VCaP (cell line): ENCODE data around the gene CCDC191.

Source experiments
- H3K27ac ChIP-seq: fragments of 450-650 bp; 2 replicates; pipeline ENCODE4 v1.5.1; 2017
- CTCF ChIP-seq: fragments of 450-650 bp; conservative IDR thresholded peaks from 2 replicates; pipeline ENCODE4 v1.5.1; 2017; ENCODE audit warnings: mild to moderate bottlenecking, moderate library complexity

The CCDC191 gene

GRCh38 chr3:114033721-114034120, 22.6 kb downstream of the CCDC191 start:
- H3K27ac ChIP-seq: no peak overlapping the region
- no peak for TF ChIP-seq CTCF

GRCh38 chr3:114026331-114026730, 30.0 kb downstream of the CCDC191 start:
- H3K27ac ChIP-seq: no peak overlapping the region
- no peak for TF ChIP-seq CTCF

- TF ChIP-seq CTCF: no peak
- H3K27ac ChIP-seq: no peak overlapping the region
Observed at GRCh38 chr3:114025451-114025850, 30.9 kb downstream of the CCDC191 start.

- H3K27ac ChIP-seq: no peak overlapping the region
- TF ChIP-seq CTCF: no peak
Observed at GRCh38 chr3:114022145-114022802, 34.1 kb downstream of the CCDC191 start.

GRCh38 chr3:114020907-114021306, 35.4 kb downstream of the CCDC191 start:
- no peak for TF ChIP-seq CTCF
- H3K27ac ChIP-seq: no peak overlapping the region

GRCh38 chr3:114019486-114019885, 36.8 kb downstream of the CCDC191 start:
- no peak for TF ChIP-seq CTCF

GRCh38 chr3:114014211-114014610, 42.1 kb downstream of the CCDC191 start:
- TF ChIP-seq CTCF: no peak

More at GRCh38 chr3:114019486-114019885, 36.8 kb downstream of the CCDC191 start:
- no peak overlapping the region for H3K27ac ChIP-seq

More at GRCh38 chr3:114014211-114014610, 42.1 kb downstream of the CCDC191 start:
- no peak overlapping the region for H3K27ac ChIP-seq
